Common myeloid progenitor, CD34-positive (primary cell): ENCODE measurements around the gene CST6.

ENCODE experiments used
- CTCF ChIA-PET: fragments of 350-600 bp; sonication (Branson Sonifier 250); formaldehyde crosslinking; loops from one replicate; lab custom pipeline; 2021; ENCODE audit warnings: antibody characterized with exemption; lab: Charles Lee
- POLR2A ChIA-PET: fragments of 350-600 bp; sonication (Branson Sonifier 250); formaldehyde crosslinking; loops from one replicate; lab custom pipeline; 2021; ENCODE audit warnings: antibody characterized with exemption; lab: Charles Lee
- DNase-seq, 3 donors: peaks; one replicate each; pipeline versions ENCODE4 v3.0.0 to v3.0.0-alpha.2; 2013
- H3K27ac ChIP-seq, 2 experiments: 1 replicate in 1 of 2; 2 replicates in 1 of 2; pipeline ENCODE4 v1.7.0; 2013; ENCODE audit warnings: inconsistent platforms in 2 of 2, low read length in 2 of 2, mild to moderate bottlenecking in 2 of 2, low read depth in 1 of 2, moderate library complexity in 1 of 2; ENCODE audit not compliant: severe bottlenecking in 2 of 2, insufficient read depth in 1 of 2, poor library complexity in 1 of 2
- H3K27me3 ChIP-seq, 5 experiments: replicated peaks in 2 of 5; 1 replicate in 3 of 5; 2 replicates in 2 of 5; pipeline versions ENCODE4 v1.6.1 to v1.7.0; 2013; ENCODE audit warnings: low read length in 4 of 5, mild to moderate bottlenecking in 2 of 5, moderate library complexity in 2 of 5, inconsistent platforms in 1 of 5; ENCODE audit not compliant: insufficient read depth in 5 of 5, control insufficient read depth in 4 of 5
- H3K36me3 ChIP-seq, 4 experiments: 1 replicate in 2 of 4; 2 replicates in 2 of 4; pipeline versions ENCODE4 v1.6.1 to v1.7.0; 2013; ENCODE audit warnings: low read length in 3 of 4, control low read depth in 1 of 4, mild to moderate bottlenecking in 1 of 4; ENCODE audit not compliant: control insufficient read depth in 4 of 4, insufficient read depth in 4 of 4
- H3K4me1 ChIP-seq, 4 experiments: 1 replicate in 3 of 4; 2 replicates in 1 of 4; pipeline versions ENCODE4 v1.6.1 to v1.7.1; 2013; ENCODE audit warnings: low read length in 3 of 4, mild to moderate bottlenecking in 3 of 4, control low read depth in 1 of 4, inconsistent platforms in 1 of 4, moderate library complexity in 1 of 4; ENCODE audit not compliant: control insufficient read depth in 4 of 4, insufficient read depth in 4 of 4; ENCODE audit errors: control extremely low read depth in 1 of 4
- H3K4me3 ChIP-seq, 7 experiments: 1 replicate in 4 of 7; 2 replicates in 3 of 7; pipeline versions ENCODE4 v1.5.1 to v1.7.0; 2013; ENCODE audit warnings: mild to moderate bottlenecking in 7 of 7, low read length in 6 of 7, moderate library complexity in 6 of 7, inconsistent platforms in 2 of 7, low read depth in 2 of 7, control low read depth in 1 of 7; ENCODE audit not compliant: insufficient read depth in 4 of 7, control insufficient read depth in 1 of 7; ENCODE audit errors: extremely low read depth in 1 of 7
- H3K9me3 ChIP-seq, 5 experiments: 1 replicate in 4 of 5; 2 replicates in 1 of 5; pipeline versions ENCODE4 v1.6.1 to v1.7.1; 2013; ENCODE audit warnings: low read length in 4 of 5, mild to moderate bottlenecking in 2 of 5, inconsistent platforms in 1 of 5, low read depth in 1 of 5, moderate library complexity in 1 of 5; ENCODE audit not compliant: control insufficient read depth in 4 of 5, insufficient read depth in 2 of 5; ENCODE audit errors: control extremely low read depth in 1 of 5
- WGBS: methylation state at CpG from one replicate; pipeline ENCODE4 v1.1.5; 2013; ENCODE audit not compliant: insufficient coverage; 5-methylcytosine and 5-hydroxymethylcytosine counted together

The CST6 gene

DNA sequence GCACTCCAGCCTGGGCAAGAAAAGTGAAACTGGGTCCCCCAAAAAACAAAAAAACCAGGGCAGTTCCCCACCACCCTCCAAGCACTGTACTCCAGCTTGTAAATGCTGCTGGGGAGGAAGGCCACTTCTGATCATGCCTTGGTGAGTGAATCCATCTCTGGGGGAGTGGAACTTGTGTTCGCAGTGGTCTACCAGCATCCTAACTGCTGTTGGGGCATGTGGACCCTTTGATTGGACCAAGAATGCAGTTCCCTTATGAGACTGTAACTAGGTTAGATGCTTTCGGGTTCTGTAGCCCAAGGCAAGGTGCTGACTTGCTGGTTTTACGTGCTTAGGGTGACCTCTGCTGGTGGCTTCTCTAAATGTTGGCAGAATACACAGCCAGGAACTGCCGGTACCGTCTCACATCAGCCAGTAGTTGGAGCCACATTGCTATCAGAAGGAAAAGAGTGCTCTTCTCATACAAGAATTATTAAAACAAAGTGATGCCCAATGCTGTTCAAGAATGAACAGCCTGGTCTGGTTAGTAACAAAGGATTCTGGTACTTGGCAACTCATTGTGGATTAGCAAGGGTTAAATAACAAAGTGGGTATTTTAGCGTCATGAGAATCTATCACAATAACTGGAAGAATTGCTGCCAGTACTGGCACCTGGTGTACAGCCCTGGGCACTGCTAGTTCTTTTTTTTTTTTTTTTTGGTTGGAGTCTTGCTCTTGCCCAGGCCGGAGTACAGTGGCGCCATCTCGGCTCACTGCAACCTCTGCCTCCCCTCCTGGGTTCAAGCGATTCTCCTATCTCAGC lies 22.8 kb upstream of the CST6 start:
- WGBS = 8% methylated on average over 3 of the region's 10 CpGs
- peak; percentile 97 to 99 (median 98) for DNase-seq
- Histone ChIP-seq H3K4me3 (peak overlapping the region in 1 of 7 experiments; percentile 23), H3K36me3 (peaks cover 0 to 3% (median 0%) of the 10 kb centered on the region in 4 experiments), H3K27ac (no peak overlapping the region), H3K9me3 (no peaks in the 10 kb centered on the region), H3K4me1 (peaks cover 0 to 2% (median 0%) of the 10 kb centered on the region in 4 experiments), H3K27me3 (no peaks in the 10 kb centered on the region)
- ChIA-PET CTCF (interaction anchor here (0.7 to 6.8 kb wide), 17 partner anchors 14 to 802 kb away, joined by 3 to 86 read pairs (median 4); partner anchors contain the start of genes CCDC85B, FIBP and KAT5), POLR2A (interaction anchor here (0.8 to 1.0 kb wide), 2 partner anchors 56 to 98 kb away, joined by 4 to 5 read pairs; partner anchors contain the start of gene CCDC85B)

DNA sequence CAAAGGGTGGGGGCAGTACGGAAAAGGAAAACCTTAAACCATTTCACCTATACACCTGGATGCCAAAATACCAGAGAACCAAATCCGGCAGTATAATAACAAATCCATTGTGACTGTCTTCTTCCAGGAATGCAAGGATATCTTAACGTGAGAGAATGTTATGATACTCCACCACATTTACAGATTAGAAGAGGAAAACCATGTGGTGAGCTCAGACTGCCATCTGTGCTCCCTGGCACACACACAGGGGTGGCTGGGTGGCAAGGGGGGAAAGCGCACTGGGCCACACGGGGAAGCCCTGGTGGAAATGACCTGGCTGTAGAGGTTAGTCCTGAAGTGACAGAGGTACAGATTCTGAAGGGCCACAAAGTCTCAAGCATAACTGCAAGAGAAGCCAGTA lies 19.8 kb upstream of the CST6 start:
- Histone ChIP-seq H3K4me3 (no peak overlapping the region), H3K27ac (no peak overlapping the region), H3K36me3 (peaks cover 0 to 9% (median 3%) of the 10 kb centered on the region in 4 experiments), H3K4me1 (peaks cover 0 to 2% (median 0%) of the 10 kb centered on the region in 4 experiments), H3K27me3 (no peaks in the 10 kb centered on the region), H3K9me3 (no peaks in the 10 kb centered on the region)
- WGBS = 81% methylated on average over 3 of the region's 5 CpGs
- DNase-seq = no peak
- ChIA-PET CTCF (interaction anchor here (0.8 to 6.0 kb wide), 8 partner anchors 9 to 281 kb away, joined by 3 to 36 read pairs (median 4); partner anchors contain the start of genes CCDC85B and FIBP), POLR2A (interaction anchor here (0.6 kb wide), 1 partner anchor 681 kb away, joined by 3 read pairs; no protein-coding TSS in a partner anchor)

DNA sequence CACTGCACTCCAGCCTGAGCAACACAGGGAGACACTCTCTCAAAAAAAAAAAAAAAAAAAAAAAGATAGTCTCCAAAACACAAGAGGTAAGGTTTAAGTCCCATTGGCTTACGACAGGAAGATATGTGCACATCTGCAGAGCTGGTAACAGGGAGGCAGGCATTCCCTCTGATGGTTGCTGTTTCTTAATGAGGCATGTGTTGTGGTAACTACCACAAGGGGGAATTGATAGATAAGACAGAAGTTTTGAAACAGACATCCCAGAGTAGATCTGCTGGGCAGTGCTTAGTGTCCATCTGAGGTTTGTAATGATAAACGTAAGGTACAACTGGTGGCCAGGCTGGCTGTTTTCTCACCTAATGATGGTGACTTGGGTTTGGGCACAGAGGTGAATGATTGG lies 14.5 kb upstream of the CST6 start:
- POLR2A ChIA-PET = no interaction called here
- Histone ChIP-seq H3K27ac (no peak overlapping the region), H3K36me3 (peaks cover 19 to 39% (median 30%) of the 10 kb centered on the region in 4 experiments), H3K4me3 (no peak overlapping the region), H3K27me3 (no peaks in the 10 kb centered on the region), H3K9me3 (no peaks in the 10 kb centered on the region), H3K4me1 (peaks cover 1 to 14% (median 8%) of the 10 kb centered on the region in 4 experiments)
- DNase-seq = peak in 2 of 3 donors; percentile 40 to 58
- 86% methylated on average over 2 of the region's 2 CpGs for WGBS
- CTCF ChIA-PET = no interaction called here

DNA sequence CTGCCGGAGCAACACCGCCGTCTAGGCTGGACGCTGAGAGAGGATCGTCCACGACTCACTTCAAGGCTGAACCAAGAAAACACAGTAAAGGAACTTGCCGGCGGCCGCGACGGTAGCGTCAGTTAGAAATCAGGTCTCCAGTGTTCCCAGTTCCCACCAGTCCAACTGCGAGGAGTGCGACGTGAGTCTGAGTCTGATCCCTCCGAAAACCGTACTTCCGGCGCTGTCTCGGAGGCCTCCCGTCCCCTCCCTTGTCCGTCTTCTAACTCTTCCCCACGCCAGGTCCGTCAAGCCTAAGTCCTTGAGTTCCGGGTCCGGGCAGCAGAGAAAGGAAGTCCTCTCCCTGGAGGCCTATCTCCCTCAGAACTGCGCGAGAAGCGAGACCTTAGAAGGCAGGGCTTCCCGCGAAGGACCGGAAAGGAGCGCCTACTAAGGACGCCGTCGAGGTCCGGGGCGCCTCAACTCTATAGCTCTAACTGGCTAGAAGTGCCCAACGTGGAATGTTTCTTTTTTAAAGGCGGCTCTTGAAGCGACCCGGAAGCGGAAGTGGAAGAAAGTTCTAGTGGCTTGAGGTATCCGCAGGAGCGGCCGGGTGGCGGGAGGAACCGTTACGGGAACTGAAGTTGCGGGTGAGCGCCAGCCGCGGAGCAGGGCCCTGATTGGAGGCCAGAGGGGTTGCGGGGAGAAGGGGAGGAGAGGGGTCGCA lies 9.7 kb upstream of the CST6 start, which contains the start of the genes BANF1 and EIF1AD:
Gene BANF1 (plus strand): TSS at position 562 of the 706 bp plus-strand sequence. CDS start 748 bp downstream, outside the sequence.
Gene EIF1AD (minus strand): TSS at position 216 of the 706 bp plus-strand sequence. CDS start 1,768 bp downstream, outside the sequence.
- under 1% methylated on average over 53 of the region's 55 CpGs for WGBS
- ChIA-PET POLR2A (interaction anchor here (0.5 to 1.3 kb wide), 4 partner anchors 55 to 142 kb away, joined by 3 to 5 read pairs (median 4); partner anchors contain the start of genes CCDC85B and MUS81), CTCF (interaction anchor here (0.7 to 1.6 kb wide), 6 partner anchors 10 to 65 kb away, joined by 3 to 7 read pairs (median 4); partner anchors contain the start of gene CST6)
- H3K9me3 ChIP-seq = no peaks in the 10 kb centered on the region
- peaks cover 1 to 27% (median 19%) of the 10 kb centered on the region in 4 experiments for H3K4me1 ChIP-seq
- H3K27me3 ChIP-seq = no peaks in the 10 kb centered on the region
- peak within 1 kb of the TSS; percentile 74 to 94 for H3K27ac ChIP-seq
- H3K36me3 ChIP-seq = peaks cover 21 to 56% (median 45%) of the 10 kb centered on the region in 4 experiments
- H3K4me3 ChIP-seq = peak within 1 kb of the TSS; percentile 94 to 100 (median 99)
- peak; percentile 98 to 99 (median 98) for DNase-seq

DNA sequence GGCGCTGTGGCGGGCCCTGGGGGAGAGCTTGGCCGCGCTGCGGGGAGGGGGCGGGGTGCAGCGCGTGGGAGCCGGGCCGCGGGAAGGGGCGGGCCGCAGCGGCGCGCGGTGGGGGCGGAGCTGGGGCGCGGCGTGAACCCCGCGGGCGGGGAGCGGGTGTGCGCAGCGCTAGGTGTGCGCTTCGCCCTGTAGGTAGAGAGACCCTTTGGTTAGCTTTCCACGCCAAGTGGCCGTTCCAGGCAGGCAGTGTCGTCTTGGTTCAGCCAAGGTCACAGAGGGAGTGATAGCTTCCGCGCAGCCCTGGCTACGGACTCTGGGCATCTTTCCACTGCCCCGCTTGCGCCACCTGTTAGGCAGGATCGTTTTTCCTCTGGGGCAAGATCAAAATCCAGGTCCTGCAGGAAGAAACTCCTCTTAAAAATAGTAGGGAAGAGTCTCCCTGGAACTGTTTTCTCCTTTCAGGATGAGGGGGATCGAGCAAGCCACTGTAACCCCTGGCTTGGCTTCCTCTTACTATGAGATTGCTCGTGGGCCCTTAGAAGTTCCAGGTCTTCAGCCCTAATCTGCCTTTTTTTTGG lies 9.1 kb upstream of the CST6 start:
- peak overlapping the region; percentile 74 to 94 for H3K27ac ChIP-seq
- ChIA-PET CTCF (interaction anchor here (0.7 to 1.6 kb wide), 6 partner anchors 9 to 65 kb away, joined by 3 to 7 read pairs (median 4); partner anchors contain the start of gene CST6), POLR2A (interaction anchor here (0.5 to 1.3 kb wide), 4 partner anchors 55 to 143 kb away, joined by 3 to 5 read pairs (median 4); partner anchors contain the start of genes CCDC85B and MUS81)
- H3K4me3 ChIP-seq = peak overlapping the region; percentile 94 to 100 (median 99)
- H3K4me1 ChIP-seq = peaks cover 1 to 31% (median 19%) of the 10 kb centered on the region in 4 experiments
- no peaks in the 10 kb centered on the region for H3K27me3 ChIP-seq
- 0% methylated on average over 15 of the region's 40 CpGs for WGBS
- H3K36me3 ChIP-seq = peaks cover 19 to 50% (median 39%) of the 10 kb centered on the region in 4 experiments
- no peaks in the 10 kb centered on the region for H3K9me3 ChIP-seq
- no peak for DNase-seq

DNA sequence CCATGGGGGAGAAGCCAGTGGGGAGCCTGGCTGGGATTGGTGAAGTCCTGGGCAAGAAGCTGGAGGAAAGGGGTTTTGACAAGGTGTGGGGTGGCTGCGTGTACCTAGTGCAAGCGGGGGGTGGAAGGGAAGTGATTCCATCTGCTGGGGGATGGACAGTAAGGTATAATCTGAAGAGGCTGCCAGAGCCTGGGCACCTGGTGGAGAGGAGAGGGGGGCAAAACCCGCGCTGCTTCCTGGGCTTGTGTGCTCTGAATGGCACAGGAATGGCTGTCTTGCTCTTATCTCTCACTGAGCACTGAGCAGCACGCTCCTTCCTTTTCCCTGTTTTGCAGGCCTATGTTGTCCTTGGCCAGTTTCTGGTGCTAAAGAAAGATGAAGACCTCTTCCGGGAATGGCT lies 8.5 kb upstream of the CST6 start:
- DNase-seq = no peak
- POLR2A ChIA-PET = interaction anchor here (1.0 to 1.3 kb wide), 2 partner anchors 113 to 143 kb away, joined by 3 to 5 read pairs; partner anchors contain the start of genes CCDC85B and MUS81
- CTCF ChIA-PET = interaction anchor here (0.8 to 1.6 kb wide), 3 partner anchors 9 to 19 kb away, joined by 3 to 7 read pairs (median 7); partner anchors contain the start of gene CST6
- H3K27ac ChIP-seq = peak overlapping the region; percentile 74 to 94
- WGBS = 76% methylated on average over 4 of the region's 6 CpGs
- H3K4me1 ChIP-seq = peaks cover 1 to 31% (median 19%) of the 10 kb centered on the region in 4 experiments
- H3K36me3 ChIP-seq = peaks cover 16 to 45% (median 35%) of the 10 kb centered on the region in 4 experiments
- peak overlapping the region in 6 of 7 experiments; percentile 96 to 100 (median 100) for H3K4me3 ChIP-seq
- no peaks in the 10 kb centered on the region for H3K9me3 ChIP-seq
- H3K27me3 ChIP-seq = no peaks in the 10 kb centered on the region
